Measurements from ENCODE around the gene OR56B1.

GRCh38 chr11:5695580-5695979 lies 40.7 kb upstream of the OR56B1 start:
- TF ChIP-seq CTCF (IDR thresholded peaks at IDR 0.05): no peak
- no peak for TF ChIP-seq POLR2A (IDR thresholded peaks at IDR 0.05)
